GM18868 (cell line): ENCODE measurements around the gene PTPN20.

ENCODE experiments used
- ATAC-seq: cut with Tn5 transposase; IDR thresholded peaks from one replicate; pipeline ENCODE4 v1.9.1; 2021; ENCODE audit warnings: mild to moderate bottlenecking, moderate library complexity; ENCODE audit not compliant: unreplicated experiment

PTPN20 gene

GRCh38 chr10:47046321-47047126 is 135.3 kb downstream of the PTPN20 start:
- no peak for ATAC-seq

- ATAC-seq = no peak
These were observed 135.9 kb downstream of the PTPN20 start for GRCh38 chr10:47047127-47047504.

DNA sequence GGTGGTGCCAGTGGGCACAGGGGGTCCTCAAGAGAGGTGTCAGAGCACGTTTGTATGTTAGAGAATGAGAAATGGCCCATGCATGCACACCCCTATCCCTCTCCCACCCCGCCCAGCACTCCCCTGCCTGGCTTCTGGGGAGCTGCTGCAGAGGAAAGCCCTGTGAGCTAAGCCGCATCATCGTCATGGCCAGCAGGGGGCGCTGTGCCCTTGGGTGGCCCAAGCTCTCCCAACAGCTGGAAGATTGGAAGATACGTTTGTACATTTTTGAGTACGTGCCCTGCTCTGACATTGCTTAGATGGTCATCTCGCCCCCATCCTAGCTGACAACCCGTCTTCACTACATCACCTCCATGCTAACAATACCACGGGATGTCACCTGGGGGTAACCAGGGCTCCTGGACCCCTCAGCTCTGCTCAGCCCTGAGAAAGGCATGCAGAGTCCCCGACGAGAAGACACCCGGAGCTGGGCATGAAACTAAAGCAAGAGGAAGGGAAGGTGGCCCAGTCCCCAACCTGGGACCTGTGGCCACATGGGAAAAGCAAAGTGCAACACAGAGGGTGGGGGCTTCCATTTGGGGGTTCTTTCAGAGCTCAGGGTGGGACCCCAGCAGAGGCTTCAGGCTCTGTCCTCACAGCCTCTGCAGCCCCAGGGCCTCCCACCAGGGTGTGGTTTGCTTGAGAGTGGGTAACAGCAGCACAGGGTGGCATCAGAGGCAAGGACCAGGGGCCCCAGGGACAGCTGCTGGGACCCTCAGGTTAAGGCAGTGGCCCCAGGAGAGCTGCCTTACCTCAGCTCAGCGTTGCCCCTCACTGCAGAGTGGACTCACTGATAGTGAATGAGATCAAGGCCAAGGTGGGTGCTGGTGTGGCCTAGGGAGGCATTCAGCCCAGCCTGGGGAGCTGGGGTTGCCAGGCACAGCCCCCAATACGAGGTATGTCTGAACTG is 136.6 kb downstream of the PTPN20 start:
- peak; percentile 55 for ATAC-seq

GRCh38 chr10:47048526-47048905 is 137.3 kb downstream of the PTPN20 start:
- no peak for ATAC-seq

DNA sequence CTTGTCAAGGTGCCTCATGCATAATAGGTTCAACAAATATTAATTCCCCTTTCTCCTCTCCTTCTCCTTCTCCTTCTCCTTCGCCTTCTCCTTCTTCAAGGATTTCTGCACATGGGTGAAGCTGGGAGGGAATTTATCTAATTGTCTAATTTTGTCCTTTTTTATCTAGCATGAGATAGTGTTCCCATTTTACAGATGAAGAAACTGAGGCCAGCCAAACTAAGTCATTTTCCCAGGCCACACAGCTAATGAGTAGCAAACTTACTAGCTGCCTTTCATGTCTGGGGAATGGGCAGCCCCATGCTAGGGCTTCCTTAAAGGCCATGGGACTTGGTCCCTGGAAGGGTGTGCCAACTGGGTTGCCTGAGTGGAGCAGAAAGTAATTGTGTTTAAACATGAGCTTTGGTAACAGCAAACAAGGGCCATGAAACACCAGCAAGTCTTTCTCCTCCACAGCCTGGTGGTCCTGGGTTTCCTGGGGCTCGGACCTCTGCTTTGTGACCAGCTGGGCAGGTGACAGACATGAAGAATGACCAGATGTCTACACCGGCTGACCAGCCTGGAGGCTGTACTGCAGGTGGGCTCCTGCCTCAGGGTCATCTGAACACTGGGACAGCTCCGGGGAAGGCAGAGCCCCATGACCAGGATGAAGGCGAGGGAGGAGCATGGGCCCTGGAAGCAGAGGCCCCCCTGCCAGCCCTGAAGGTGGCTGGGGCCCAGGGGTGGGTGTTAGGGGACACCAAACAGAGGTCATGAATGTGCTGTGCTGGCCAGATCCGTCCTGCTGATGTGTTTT is 138.0 kb downstream of the PTPN20 start:
- no peak for ATAC-seq

DNA sequence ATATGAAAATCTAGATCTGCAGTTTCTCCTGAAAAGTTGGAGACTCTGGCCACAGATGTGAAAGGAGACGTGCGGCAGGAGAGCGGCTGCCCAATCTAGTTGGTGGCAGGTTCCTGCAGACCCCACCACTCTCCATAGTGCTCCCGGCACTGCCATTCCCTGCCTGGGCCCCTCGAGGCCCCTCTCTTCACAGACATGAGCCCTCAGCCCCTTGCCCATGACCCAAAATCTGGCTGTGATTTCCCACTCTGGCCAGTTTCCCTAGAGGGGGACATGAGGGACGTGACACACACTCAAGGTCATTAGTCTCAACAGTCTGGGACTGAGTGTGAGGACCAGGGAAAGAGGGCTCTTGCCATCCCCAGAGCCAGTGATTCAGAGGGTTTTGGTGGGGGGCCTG is 138.7 kb downstream of the PTPN20 start:
- no peak for ATAC-seq

DNA sequence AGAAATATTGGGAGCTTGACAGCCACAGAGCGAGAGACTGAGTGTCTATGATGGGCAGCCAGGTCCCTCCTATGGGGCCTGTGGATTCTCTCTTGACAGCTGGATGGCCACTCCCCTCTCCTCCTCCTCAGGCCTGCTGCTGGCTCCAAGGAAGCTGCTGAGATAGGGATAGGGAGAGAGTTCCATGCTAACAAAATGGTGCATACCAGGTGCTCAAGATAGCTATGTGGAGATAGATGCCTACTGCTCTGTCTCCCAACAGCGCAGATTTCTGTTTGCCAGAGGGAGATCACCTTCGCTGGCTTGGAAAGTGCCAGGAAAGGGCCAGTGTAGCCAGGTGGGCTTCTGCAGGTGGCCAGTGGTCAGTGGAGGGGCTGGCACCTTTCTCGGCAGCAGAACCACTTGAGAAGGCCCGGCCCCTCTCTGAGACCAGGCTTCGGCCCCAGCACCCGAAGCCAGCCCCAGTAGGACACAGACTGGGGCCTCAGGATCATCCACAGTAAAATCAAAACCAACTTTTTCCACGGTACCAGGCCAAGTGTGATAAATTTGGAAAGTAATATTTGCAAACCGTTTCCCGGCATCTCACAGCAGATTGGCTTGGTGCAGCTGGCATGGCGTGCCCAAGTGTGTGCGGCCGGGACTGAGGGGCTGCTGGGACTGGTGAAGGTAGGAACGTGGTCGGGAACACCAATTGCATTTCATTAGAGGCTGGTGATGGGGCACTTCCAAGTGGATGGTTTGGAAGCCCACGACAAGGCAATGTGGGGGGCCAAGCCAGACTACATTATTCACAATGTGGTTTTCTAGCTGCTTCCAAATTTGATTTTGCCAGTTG is 139.6 kb downstream of the PTPN20 start:
- no peak for ATAC-seq

DNA sequence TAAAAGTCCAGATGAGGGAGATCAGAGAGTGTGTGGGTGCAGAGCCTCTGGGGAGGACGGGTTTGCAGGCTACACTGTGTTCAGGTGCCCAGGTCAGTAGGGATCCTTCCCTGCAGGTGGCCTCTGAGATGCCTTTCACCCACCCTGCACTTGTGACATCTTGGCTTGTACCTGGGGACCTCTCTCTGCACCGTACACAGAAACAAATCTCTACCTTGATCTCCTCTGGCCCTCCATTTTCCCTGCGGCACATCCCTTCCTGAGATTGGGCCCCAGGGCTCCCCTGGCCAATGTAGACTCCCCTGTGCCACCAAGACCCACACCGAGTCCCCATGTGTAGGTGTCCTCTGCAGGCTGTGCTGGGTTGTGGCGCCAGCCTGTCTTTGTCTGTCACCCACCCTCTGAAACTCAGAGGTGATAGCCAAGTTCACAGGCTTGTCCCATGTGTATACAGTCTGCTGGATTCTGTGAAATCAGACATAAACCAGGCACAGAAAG is 140.6 kb downstream of the PTPN20 start:
- ATAC-seq = no peak
